ENCODE results near the gene RILPL1.

The RILPL1 gene

DNA sequence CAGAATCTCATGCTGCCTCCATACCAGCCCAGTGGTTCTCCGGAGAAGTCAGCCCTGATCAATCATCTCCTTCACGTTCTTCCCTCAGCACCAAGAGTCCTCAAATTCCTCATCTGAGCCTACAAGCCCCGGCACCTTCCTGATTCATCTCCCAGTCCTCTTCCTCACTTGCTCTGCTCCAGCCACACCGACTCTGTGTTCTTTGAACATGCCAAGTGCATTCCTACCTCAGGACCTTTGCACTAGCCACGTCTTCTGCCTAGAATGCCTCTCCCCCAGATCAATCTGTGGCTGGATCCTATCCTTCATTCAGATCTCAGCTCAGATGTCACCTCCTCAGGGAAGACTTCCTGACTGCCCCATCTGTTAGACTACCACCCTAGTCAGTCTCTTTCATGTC lies 4.7 kb downstream of the RILPL1 start:
- Histone ChIP-seq H3K4me3 (ENCODE audit: low read length) (no peak overlapping the region), H3K9ac (ENCODE audit: low read length) (no peak overlapping the region), H3K4ac (ENCODE audit: low read depth, low read length) (no peak overlapping the region), H3K18ac (ENCODE audit: low read length) (no peak overlapping the region), H3K79me1 (ENCODE audit: low read length) (no peaks in the 10 kb centered on the region), H3K27ac (ENCODE audit: low read depth, low read length) (no peak overlapping the region), H2BK15ac (replicated peaks; ENCODE audit: low read depth) (no peak overlapping the region), H3K27me3 (ENCODE audit: insufficient read depth, low read length, poor library complexity) (no peaks in the 10 kb centered on the region), H3K23ac (ENCODE audit: low read length) (no peak overlapping the region), H3K56ac (ENCODE audit: low read length) (no peak overlapping the region), H3K36me3 (ENCODE audit: control insufficient read depth, insufficient read depth, low read length) (no peaks in the 10 kb centered on the region), H3K4me2 (ENCODE audit: low read length) (no peak overlapping the region), H4K5ac (ENCODE audit: low read length) (no peak overlapping the region), H4K8ac (ENCODE audit: low read depth, low read length) (no peak overlapping the region), H2AK5ac (ENCODE audit: low read length) (no peak overlapping the region), H2BK120ac (ENCODE audit: low read depth, low read length) (no peak overlapping the region), H2BK5ac (ENCODE audit: low read length) (no peak overlapping the region), H3K79me2 (ENCODE audit: control insufficient read depth, insufficient read depth, low read length) (no peaks in the 10 kb centered on the region), H3K4me1 (ENCODE audit: control insufficient read depth, low read depth, low read length) (no peaks in the 10 kb centered on the region)
- DNase-seq: no peak
- no CpG with 5 or more reads among the region's 5 CpGs for WGBS (ENCODE audit: extremely low coverage, insufficient coverage, low lambda C conversion rate)

DNA sequence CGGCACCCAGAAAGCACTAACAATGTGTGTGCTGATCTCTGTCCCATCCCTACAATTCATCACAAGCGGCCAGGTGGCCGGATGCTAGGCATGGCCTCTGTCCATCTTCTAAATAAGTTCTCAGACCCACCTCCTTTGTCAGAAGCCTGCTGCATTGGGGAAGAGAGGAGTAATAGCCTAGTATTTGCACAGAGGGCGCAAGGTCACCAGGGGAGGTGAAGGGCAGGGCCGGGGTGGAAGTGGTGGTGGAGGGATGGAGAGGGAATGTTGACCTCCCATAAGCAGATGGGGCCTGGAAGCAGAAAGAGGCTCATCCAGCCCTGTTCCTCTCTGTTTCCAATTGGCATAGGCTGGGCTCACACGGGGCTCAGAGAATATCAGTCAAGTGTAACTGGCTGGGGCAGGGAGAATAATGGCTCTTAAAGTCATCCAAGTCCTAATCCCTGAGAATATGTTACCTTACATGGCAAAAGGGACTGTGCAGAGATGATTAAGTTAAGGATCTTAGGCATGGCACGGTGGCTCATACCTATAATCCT lies 6.9 kb downstream of the RILPL1 start:
- no peaks in the 10 kb centered on the region for H3K36me3 ChIP-seq (ENCODE audit: control insufficient read depth, insufficient read depth, low read length)
- H4K8ac ChIP-seq (ENCODE audit: low read depth, low read length): no peak overlapping the region
- H3K4me3 ChIP-seq (ENCODE audit: low read length): no peak overlapping the region
- no peak overlapping the region for H2AK5ac ChIP-seq (ENCODE audit: low read length)
- H3K79me1 ChIP-seq (ENCODE audit: low read length): no peaks in the 10 kb centered on the region
- H4K5ac ChIP-seq (ENCODE audit: low read length): no peak overlapping the region
- DNase-seq: no peak
- no peak overlapping the region for H3K4ac ChIP-seq (ENCODE audit: low read depth, low read length)
- no peak overlapping the region for H3K9ac ChIP-seq (ENCODE audit: low read length)
- no peak overlapping the region for H3K23ac ChIP-seq (ENCODE audit: low read length)
- no peak overlapping the region for H3K27ac ChIP-seq (ENCODE audit: low read depth, low read length)
- H3K79me2 ChIP-seq (ENCODE audit: control insufficient read depth, insufficient read depth, low read length): no peaks in the 10 kb centered on the region
- H3K56ac ChIP-seq (ENCODE audit: low read length): no peak overlapping the region
- no peak overlapping the region for H2BK120ac ChIP-seq (ENCODE audit: low read depth, low read length)
- no peaks in the 10 kb centered on the region for H3K27me3 ChIP-seq (ENCODE audit: insufficient read depth, low read length, poor library complexity)
- no peak overlapping the region for H2BK15ac ChIP-seq (replicated peaks; ENCODE audit: low read depth)
- H3K4me2 ChIP-seq (ENCODE audit: low read length): no peak overlapping the region
- no peak overlapping the region for H2BK5ac ChIP-seq (ENCODE audit: low read length)
- H3K18ac ChIP-seq (ENCODE audit: low read length): no peak overlapping the region
- no CpG with 5 or more reads among the region's 7 CpGs for WGBS (ENCODE audit: extremely low coverage, insufficient coverage, low lambda C conversion rate)
- no peaks in the 10 kb centered on the region for H3K4me1 ChIP-seq (ENCODE audit: control insufficient read depth, low read depth, low read length)

GRCh38 chr12:123524378-123524777 lies 9.1 kb downstream of the RILPL1 start:
- Histone ChIP-seq H2BK15ac (replicated peaks; ENCODE audit: low read depth) (no peak overlapping the region), H4K8ac (ENCODE audit: low read depth, low read length) (no peak overlapping the region), H3K18ac (ENCODE audit: low read length) (no peak overlapping the region), H3K4me2 (ENCODE audit: low read length) (no peak overlapping the region), H3K56ac (ENCODE audit: low read length) (no peak overlapping the region), H2BK5ac (ENCODE audit: low read length) (no peak overlapping the region), H3K9ac (ENCODE audit: low read length) (no peak overlapping the region), H4K5ac (ENCODE audit: low read length) (no peak overlapping the region), H3K36me3 (ENCODE audit: control insufficient read depth, insufficient read depth, low read length) (no peaks in the 10 kb centered on the region), H3K4me3 (ENCODE audit: low read length) (no peak overlapping the region), H3K4ac (ENCODE audit: low read depth, low read length) (no peak overlapping the region), H2AK5ac (ENCODE audit: low read length) (no peak overlapping the region), H3K23ac (ENCODE audit: low read length) (no peak overlapping the region), H3K27ac (ENCODE audit: low read depth, low read length) (no peak overlapping the region), H3K27me3 (ENCODE audit: insufficient read depth, low read length, poor library complexity) (no peaks in the 10 kb centered on the region), H2BK120ac (ENCODE audit: low read depth, low read length) (no peak overlapping the region), H3K79me2 (ENCODE audit: control insufficient read depth, insufficient read depth, low read length) (no peaks in the 10 kb centered on the region), H3K79me1 (ENCODE audit: low read length) (no peaks in the 10 kb centered on the region), H3K4me1 (ENCODE audit: control insufficient read depth, low read depth, low read length) (no peaks in the 10 kb centered on the region)
- WGBS (ENCODE audit: extremely low coverage, insufficient coverage, low lambda C conversion rate): no CpG with 5 or more reads among the region's 7 CpGs
- no peak for DNase-seq

DNA sequence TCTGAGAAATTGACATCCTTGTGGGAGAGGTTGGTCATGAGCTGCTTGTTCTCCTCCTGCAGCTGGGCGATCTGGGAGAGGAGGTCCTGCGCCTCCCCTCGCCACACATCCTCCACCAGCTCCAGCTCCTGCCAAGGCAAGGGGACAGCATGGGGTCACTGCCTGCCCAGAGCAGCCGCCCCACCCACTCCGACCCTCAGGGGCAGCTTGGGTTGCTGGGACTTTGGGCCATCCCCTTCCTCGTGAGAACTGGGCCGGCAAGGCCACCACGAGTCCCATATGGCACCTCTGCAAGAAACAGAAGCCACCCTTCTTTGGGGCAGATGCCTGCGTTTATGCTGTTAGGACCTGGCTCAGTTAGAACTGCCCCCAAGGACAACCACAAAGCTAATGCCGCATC lies 10.0 kb downstream of the RILPL1 start:
- H3K4me2 ChIP-seq (ENCODE audit: low read length): no peak overlapping the region
- no peaks in the 10 kb centered on the region for H3K79me1 ChIP-seq (ENCODE audit: low read length)
- H4K5ac ChIP-seq (ENCODE audit: low read length): no peak overlapping the region
- H3K56ac ChIP-seq (ENCODE audit: low read length): no peak overlapping the region
- no peak overlapping the region for H3K4ac ChIP-seq (ENCODE audit: low read depth, low read length)
- H2BK120ac ChIP-seq (ENCODE audit: low read depth, low read length): no peak overlapping the region
- no peaks in the 10 kb centered on the region for H3K27me3 ChIP-seq (ENCODE audit: insufficient read depth, low read length, poor library complexity)
- H3K23ac ChIP-seq (ENCODE audit: low read length): no peak overlapping the region
- no peaks in the 10 kb centered on the region for H3K36me3 ChIP-seq (ENCODE audit: control insufficient read depth, insufficient read depth, low read length)
- H3K27ac ChIP-seq (ENCODE audit: low read depth, low read length): no peak overlapping the region
- H3K9ac ChIP-seq (ENCODE audit: low read length): no peak overlapping the region
- H3K79me2 ChIP-seq (ENCODE audit: control insufficient read depth, insufficient read depth, low read length): no peaks in the 10 kb centered on the region
- no peak overlapping the region for H3K18ac ChIP-seq (ENCODE audit: low read length)
- H4K8ac ChIP-seq (ENCODE audit: low read depth, low read length): no peak overlapping the region
- H2BK15ac ChIP-seq (replicated peaks; ENCODE audit: low read depth): no peak overlapping the region
- no peak for DNase-seq
- WGBS (ENCODE audit: extremely low coverage, insufficient coverage, low lambda C conversion rate): no CpG with 5 or more reads among the region's 10 CpGs
- no peak overlapping the region for H2AK5ac ChIP-seq (ENCODE audit: low read length)
- no peaks in the 10 kb centered on the region for H3K4me1 ChIP-seq (ENCODE audit: control insufficient read depth, low read depth, low read length)
- H3K4me3 ChIP-seq (ENCODE audit: low read length): no peak overlapping the region
- H2BK5ac ChIP-seq (ENCODE audit: low read length): no peak overlapping the region

DNA sequence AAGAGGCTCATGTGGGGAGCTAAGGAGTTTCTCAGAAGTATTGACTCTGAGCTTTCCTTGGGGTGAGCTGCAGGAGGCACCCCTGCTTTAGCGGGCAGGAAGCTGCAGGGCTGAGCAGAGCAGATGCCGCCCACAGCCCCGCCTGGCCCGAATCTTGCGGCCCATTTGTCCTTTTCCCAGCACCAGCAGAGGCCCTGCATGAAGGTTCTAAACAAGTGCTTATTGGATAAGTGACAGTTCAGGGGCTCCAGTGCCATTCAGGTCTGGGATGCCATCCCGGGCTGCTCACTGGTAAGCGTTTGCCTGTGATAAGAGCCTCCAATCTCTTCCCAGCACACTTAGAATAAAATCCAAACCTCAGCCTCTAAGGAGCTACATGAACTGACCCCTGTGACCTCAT lies 11.4 kb downstream of the RILPL1 start:
- WGBS (ENCODE audit: extremely low coverage, insufficient coverage, low lambda C conversion rate): no CpG with 5 or more reads among the region's 7 CpGs
- no peaks in the 10 kb centered on the region for H3K27me3 ChIP-seq (ENCODE audit: insufficient read depth, low read length, poor library complexity)
- H3K56ac ChIP-seq (ENCODE audit: low read length): no peak overlapping the region
- H3K4me3 ChIP-seq (ENCODE audit: low read length): no peak overlapping the region
- DNase-seq: no peak
- H4K5ac ChIP-seq (ENCODE audit: low read length): no peak overlapping the region
- no peaks in the 10 kb centered on the region for H3K79me2 ChIP-seq (ENCODE audit: control insufficient read depth, insufficient read depth, low read length)
- H3K23ac ChIP-seq (ENCODE audit: low read length): no peak overlapping the region
- H3K4ac ChIP-seq (ENCODE audit: low read depth, low read length): no peak overlapping the region
- H3K4me1 ChIP-seq (ENCODE audit: control insufficient read depth, low read depth, low read length): no peaks in the 10 kb centered on the region
- no peak overlapping the region for H2BK5ac ChIP-seq (ENCODE audit: low read length)
- no peaks in the 10 kb centered on the region for H3K79me1 ChIP-seq (ENCODE audit: low read length)
- H2BK15ac ChIP-seq (replicated peaks; ENCODE audit: low read depth): no peak overlapping the region
- no peak overlapping the region for H3K27ac ChIP-seq (ENCODE audit: low read depth, low read length)
- H3K36me3 ChIP-seq (ENCODE audit: control insufficient read depth, insufficient read depth, low read length): no peaks in the 10 kb centered on the region
- no peak overlapping the region for H3K4me2 ChIP-seq (ENCODE audit: low read length)
- no peak overlapping the region for H3K18ac ChIP-seq (ENCODE audit: low read length)
- H4K8ac ChIP-seq (ENCODE audit: low read depth, low read length): no peak overlapping the region
- no peak overlapping the region for H2BK120ac ChIP-seq (ENCODE audit: low read depth, low read length)
- no peak overlapping the region for H2AK5ac ChIP-seq (ENCODE audit: low read length)
- no peak overlapping the region for H3K9ac ChIP-seq (ENCODE audit: low read length)

Measured in mesendoderm (in vitro differentiated cells).